Breast epithelium (tissue), 3 donors: ENCODE data around the gene ADCY7.

Source experiments
- POLR2A ChIP-seq: fragments of 450-650 bp; IDR thresholded peaks from one replicate; pipeline ENCODE4 v1.6.1; 2016; ENCODE audit warnings: antibody characterized with exemption, mild to moderate bottlenecking, moderate library complexity
- TF ChIP-seq, protein P1 (sequence below), 3 donors: fragments of 450-650 bp; IDR thresholded peaks; one replicate each; pipeline ENCODE4 v1.5.1; 2016 to 2017; ENCODE audit warnings: antibody characterized with exemption in 3 of 3, mild to moderate bottlenecking in 3 of 3, moderate library complexity in 3 of 3

DNA sequence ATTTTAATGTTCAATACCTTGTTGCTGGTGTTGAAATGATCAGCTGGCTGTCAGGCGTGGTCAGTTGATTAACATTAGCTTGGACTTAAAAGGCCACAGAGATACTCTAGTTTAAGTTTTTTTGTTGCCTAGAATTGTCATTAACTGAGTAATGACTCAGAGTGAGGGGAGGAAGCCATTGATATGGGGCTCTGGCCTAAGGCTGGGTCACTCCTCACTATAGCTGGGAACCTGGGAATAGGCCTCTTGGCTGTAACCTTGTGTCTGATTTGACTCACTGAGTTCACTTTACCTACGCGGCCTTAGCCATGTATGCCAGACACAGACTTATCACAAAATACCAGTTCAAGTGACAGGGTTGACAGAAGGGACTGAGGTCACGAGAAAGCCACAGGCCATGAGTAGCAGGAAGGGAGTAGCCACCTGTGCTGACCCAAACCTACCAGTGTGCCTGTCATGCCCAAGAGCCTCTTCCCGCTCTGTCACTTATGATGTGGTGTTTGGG, 37.9 kb upstream of the ADCY7 start:
- TF ChIP-seq POLR2A, result no peak
- TF ChIP-seq, protein P1, sequence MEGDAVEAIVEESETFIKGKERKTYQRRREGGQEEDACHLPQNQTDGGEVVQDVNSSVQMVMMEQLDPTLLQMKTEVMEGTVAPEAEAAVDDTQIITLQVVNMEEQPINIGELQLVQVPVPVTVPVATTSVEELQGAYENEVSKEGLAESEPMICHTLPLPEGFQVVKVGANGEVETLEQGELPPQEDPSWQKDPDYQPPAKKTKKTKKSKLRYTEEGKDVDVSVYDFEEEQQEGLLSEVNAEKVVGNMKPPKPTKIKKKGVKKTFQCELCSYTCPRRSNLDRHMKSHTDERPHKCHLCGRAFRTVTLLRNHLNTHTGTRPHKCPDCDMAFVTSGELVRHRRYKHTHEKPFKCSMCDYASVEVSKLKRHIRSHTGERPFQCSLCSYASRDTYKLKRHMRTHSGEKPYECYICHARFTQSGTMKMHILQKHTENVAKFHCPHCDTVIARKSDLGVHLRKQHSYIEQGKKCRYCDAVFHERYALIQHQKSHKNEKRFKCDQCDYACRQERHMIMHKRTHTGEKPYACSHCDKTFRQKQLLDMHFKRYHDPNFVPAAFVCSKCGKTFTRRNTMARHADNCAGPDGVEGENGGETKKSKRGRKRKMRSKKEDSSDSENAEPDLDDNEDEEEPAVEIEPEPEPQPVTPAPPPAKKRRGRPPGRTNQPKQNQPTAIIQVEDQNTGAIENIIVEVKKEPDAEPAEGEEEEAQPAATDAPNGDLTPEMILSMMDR (IDR thresholded peaks at IDR 0.05), result no peak
